Renal pelvis (tissue), 4 donors: ENCODE results near the gene BACH2. TPM values are rescaled to one million over a fixed set of nuclear protein-coding genes. Genes with fewer than 3 reads are reported as not detected.
"Not testable (repeated sequence)": the region's sequence is repeated elsewhere in the genome, so short reads cannot be mapped to it uniquely, and the experiment has no call there.

Experiments used
- DNase-seq: peaks from one replicate; pipeline ENCODE4 v3.0.0-alpha.2; 2013
- polyA plus RNA-seq, 3 donors: library from polyadenylated mRNA; unstranded; fragments of 120-200 nt; gene quantifications; one replicate each; pipeline ENCODE4 v1.2.1, GENCODE V29; 2013; ENCODE audit not compliant: insufficient read length in 3 of 3

Gene BACH2
- polyA plus RNA-seq, 3 donors: 9.2 to 11.0 (median 9.9) TPM

DNA sequence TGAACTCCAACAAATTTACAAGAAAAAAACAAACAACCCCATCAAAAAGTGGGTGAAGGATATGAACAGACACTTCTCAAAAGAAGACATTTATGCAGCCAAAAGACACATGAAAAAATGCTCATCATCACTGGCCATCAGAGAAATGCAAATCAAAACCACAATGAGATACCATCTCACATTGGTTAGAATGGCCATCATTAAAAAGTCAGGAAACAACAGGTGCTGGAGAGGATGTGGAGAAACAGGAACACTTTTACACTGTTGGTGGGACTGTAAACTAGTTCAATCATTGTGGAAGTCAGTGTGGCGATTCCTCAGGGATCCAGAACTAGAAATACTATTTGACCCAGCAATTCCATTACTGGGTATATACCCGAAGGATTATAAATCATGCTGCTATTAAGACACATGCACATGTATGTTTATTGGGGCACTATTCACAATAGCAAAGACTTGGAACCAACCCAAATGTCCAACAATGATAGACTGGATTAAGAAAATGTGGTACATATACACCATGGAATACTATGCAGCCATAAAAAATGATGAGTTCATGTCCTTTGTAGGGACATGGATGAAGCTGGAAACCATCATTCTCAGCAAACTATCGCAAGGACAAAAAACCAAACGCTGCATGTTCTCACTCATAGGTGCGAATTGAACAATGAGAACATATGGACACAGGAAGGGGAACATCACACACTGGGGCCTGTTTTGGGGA lies 264.0 kb downstream of the BACH2 start:
- DNase-seq: not testable (repeated sequence)

DNA sequence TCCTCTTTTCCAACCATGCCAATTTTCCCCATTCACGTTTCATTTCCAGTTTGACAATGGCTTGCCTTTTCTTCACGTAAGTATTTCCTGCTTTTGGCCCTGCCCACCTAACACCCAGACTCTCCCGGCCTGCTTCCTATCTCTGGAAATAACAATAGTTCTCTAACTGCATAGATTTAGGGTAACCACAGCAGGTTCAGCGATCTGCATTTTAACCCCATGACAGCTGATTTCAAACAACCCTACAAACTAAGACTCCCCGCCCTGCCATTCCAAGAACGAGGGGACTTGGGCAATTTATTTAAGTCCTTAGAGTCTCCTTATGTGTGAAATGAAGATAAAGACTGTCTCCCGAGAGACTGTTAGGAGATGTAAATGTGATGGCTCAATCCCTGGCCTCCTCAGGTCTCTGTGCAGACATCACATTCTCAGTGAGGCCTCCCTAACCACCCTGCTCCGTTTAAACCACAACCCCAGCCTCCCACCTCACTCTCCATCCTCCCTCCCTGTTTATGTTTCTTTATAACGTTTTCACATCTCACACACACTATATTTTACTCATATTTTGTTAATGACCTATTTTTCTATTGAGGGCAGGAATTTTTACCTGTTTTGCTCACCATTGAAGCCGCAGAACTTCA lies 267.5 kb downstream of the BACH2 start:
- DNase-seq: no peak

- no peak for DNase-seq
Measured at GRCh38 chr6:90028066-90028778, 268.4 kb downstream of the BACH2 start.

DNA sequence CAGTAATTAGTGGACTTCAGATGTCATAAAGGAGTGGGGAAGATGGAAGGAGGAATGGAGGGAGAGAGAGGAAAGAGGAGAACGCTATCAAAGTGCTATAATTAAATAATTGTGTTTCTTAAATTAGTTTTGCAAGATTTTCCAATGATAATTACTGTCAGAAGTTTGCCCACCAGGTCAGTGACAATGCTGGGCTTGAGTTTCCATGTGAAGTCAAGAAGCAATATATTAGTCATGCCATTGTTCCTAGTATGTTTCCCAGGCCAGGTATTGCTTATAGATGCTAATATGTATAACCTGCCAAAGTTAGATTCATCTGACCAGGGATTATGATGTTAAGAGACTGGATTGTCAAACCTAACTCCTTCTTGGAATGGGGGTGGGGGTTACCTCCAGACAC lies 270.4 kb downstream of the BACH2 start:
- DNase-seq: no peak

GRCh38 chr6:90025523-90026061 lies 271.1 kb downstream of the BACH2 start:
- DNase-seq: no peak

- no peak for DNase-seq
Measured at GRCh38 chr6:90024633-90025032, 272.0 kb downstream of the BACH2 start.

GRCh38 chr6:90021711-90022110 lies 274.9 kb downstream of the BACH2 start:
- no peak for DNase-seq

DNA sequence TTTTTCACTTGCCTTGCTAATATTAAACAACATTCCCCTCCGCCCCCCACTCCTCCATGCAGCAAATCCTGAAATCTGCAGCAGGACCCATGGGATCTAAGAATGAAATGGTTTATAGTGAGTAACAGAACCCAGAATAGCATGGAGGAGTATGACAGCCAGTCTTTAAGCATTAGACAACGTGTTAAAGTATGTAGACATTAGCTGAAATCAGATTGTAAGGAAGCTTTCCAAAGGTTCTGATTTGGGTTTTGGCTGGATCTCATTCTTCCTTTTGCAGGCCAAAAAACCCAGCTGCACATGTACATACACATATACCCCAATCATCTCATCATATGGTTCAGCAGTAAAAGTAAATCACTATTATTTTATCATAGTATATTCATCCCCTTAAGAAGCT lies 275.9 kb downstream of the BACH2 start:
- DNase-seq: no peak

- no peak for DNase-seq
Measured at GRCh38 chr6:90019216-90019615, 277.4 kb downstream of the BACH2 start.

- DNase-seq: no peak
Measured at GRCh38 chr6:90015883-90016282, 280.8 kb downstream of the BACH2 start.

DNA sequence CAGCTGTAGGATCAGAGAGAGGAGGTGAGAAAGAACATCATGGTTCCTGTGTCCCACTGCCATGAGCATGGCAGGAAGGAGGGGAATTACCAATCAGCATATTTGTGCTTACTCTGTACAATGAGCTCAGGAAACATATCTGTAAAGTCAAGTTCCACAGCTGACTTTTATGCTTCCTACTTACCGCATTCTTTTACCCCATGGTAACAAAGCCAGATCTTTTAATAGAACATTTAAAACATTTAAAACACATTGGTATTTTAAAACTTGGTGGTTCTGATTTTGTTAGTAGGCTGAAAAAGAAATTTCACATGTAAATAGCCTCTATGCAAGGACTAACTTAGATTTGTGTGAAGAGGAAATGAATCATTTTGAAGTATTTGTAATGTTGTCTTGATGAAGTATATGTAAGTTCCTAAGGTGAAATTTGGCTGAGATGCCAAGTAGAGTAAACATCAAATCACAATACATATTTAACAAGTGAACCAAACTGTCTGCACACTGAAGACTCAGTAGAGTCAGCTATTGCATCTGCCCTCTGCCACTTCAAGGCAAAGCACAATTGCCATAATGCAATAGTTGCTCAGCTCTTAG lies 287.6 kb downstream of the BACH2 start:
- no peak for DNase-seq

DNA sequence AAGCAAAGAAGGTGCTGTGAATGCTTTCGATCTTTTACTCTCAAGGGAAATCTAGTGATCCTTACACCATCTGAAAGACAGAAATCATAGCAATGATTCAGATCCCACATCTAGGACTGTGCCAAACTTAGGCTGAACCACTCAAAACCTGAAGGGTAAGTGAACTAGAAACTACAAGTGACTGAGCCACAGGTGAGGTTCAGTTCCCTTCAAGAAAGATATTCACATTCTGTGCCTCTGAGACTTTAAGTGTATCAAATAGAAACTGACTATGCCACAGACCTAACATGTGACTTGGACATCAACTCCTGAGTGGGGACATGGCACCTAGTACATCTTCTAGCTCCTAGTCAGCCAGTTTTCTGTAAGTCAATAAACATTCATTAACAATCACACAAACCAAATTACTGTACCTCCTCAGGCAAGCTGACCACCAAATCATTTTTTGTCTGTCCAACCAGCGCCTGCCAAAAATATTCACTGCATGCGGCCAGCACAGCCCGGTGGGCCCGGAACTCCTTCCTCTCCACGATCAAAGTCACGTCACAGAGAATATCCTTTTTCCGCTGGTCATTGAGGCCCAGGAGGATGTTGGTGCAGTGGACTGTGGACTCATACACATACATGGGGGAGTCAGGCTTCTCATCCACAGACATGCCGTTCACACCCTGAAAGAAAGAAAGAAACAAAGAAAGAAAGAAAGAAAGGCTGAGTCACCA lies 288.3 kb downstream of the BACH2 start:
- no peak for DNase-seq

DNA sequence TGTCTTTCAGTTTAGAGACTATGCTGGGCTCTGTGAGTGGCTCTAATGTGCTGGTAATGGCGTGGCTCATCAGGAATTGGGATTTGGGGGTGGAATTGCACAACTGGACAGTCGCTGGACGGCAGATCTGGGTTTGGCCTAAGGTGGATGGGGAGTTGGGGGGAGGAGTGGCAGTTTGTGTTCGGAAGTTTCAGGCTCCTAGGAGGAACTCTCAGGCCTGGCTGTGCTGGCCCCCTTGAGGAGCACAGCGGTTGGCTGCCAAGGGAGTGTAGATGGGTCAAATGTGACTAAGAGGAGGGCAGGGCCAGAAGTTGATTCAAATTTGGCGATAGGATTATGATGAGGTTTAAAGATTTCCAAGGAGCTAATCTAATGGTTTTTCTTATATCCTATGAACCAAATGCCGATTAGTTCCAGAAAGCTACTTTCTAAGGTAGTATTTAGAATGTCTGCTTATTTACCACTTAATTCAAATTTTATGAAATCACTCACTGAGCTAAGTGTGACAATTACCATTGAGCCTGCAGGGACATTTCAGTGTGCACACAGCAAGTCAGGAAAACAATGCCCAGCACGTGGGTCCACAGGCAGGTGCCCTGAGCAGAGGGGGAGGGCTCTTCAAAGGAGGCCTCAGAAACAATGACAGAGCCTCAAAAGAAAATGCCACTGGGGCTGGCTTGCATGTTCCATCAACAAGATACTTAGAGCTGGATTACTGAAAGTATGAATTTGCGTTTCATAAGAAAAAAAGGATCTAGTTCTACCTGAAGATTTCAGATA lies 291.4 kb downstream of the BACH2 start:
- DNase-seq: no peak

GRCh38 chr6:90004511-90004910 lies 292.1 kb downstream of the BACH2 start:
- DNase-seq: no peak

- no peak for DNase-seq
Measured at GRCh38 chr6:90003941-90004340, 292.7 kb downstream of the BACH2 start.

DNA sequence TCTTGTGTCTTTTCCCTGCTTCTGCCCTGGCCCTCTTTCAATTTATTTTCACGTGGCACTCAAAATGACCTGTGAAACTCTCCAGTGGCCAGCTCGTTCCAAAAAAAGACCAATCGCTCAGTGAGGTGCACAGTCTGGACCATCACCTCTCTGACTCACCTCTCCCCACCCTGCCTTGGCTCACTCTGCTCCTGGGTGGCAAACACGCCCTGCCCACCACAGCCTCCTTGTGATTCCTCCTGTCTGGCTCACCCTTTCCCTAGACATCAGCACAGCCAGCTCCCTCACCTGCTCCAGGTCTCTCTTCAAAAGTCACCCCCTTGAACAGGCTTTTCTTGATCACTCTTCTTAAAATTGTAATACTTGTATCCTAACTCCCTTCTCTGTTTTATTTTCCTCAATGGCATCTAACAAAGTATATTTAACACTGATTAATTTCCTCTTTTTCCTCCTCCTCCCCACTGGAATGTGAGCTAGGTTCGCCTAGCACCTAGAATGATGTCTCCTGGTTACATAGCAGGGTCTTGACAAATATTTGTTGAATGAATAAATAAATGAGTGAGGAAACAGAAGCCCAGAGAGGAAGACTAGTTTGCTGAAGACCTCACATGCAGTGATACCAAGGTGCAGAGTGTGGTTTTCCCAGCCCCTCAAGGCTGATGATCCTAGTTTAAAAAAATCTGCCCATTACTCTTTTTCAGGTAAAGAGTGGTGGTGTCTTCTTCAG lies 293.4 kb downstream of the BACH2 start:
- no peak for DNase-seq

DNA sequence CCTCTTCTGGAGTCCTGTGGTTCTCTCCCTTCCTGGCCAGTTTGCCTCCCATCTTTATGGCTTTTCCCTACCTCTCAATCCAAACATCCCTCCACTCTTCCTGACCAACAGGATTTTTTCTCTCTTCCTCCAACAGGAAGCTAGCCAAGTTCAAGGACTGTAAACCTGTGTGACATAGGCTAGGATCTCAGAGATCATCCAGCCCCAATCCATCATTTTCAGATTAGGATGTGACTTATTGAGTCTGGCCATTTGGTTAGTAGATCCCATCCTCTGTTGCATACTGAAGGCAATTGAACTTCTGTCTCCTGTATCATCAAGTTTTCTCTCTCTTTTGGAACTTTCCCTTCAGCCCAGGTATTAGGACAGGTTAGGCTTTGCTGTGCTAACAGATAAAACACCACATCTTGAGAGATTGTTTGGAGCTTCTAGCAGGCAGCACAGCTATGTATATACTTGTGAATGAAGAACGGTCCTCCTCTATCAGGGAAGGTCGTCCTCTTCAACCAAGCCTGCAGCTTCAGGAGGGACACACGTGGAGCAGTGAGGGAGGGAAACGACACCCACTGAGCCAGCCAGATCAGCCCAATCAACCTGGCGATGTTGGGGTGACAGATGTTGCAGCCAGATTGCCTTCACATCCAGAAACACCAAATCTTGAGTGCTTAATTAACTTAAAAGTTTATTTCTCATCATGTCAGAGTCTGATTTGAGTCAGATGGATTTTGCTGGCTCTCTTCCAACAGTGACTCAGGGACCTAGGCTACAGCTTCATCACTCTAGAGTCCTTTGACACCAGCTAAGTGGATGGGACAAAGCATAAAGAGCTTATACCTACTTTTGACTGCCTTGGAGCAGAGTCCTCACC lies 295.5 kb downstream of the BACH2 start:
- no peak for DNase-seq

GRCh38 chr6:89999945-90000825 lies 296.5 kb downstream of the BACH2 start:
- DNase-seq: no peak
